NCI-H748 treated with DMSO at 0.1 percent for 48 hours (cell line): Measurements from ENCODE around the gene ITGA5.

Experiments
- DNase-seq: peaks from one replicate; lab custom pipeline; 2025; lab: John Stamatoyannopoulos, UW

Gene ITGA5

DNA sequence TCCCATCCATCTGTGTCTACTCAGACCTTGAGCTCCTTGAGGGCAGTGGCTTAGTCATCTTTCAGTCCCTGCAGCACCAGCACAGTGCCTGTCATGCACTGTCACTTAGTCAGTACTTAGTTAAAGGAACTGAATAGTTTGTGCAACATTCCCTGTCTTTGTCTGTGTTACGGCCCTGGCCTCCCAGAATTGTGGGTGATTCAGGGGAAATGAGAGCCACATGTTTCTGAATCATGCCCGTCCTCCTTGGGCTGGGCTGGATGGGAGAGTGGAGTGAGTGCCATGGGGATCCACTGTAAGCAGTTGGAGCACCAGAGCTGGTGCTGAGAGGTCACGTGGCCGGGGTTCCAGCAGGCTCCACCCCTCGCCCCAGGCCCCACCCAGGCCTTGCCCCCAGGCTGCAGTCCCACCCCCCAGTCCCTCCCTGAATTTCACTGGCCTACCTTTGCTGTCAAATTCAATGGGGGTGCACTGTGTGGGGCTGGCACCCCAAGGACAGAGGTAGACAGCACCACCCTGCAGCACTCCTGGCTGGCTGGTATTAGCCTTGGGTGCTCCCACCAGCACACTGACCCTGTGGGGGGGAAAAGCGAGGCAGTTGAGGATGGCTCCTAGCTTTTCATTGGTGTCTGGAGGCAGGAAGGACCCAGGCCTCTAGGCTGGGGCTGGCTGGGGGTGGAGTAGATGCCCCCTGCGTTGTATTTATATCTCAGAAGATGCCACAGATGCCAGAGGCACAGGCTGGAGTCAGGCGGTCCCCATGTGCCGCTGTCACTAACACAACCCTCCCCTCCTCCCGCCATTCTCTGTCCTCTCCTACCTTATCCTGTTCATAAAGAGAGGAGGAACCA is 7.5 kb downstream of the ITGA5 start:
- no peak for DNase-seq

- DNase-seq, result no peak
These were observed 9.8 kb downstream of the ITGA5 start for GRCh38 chr12:54409267-54409666.

- DNase-seq, result no peak
These were observed 11.7 kb downstream of the ITGA5 start for GRCh38 chr12:54407183-54407905.

DNA sequence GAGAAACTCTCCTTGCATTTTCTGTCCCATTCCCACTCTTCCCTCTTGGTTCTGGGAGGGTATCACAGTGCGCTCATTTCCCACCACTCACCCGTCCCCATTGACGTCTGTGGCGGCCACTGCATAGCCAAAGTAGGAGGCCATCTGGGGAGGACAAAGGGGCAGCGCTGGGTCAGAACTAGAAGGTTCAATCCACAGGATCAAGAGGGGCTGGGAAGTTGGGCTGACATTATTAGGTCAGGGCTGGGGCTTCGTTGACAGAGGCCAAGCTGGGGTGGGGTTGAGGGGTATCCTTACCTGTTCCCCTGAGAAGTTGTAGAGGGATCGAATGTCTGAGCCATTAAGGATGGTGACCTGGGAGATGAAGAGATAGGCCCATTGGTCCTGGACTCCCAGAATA is 13.5 kb downstream of the ITGA5 start:
- DNase-seq, result no peak

GRCh38 chr12:54405106-54405505 is 14.0 kb downstream of the ITGA5 start:
- DNase-seq, result no peak

DNA sequence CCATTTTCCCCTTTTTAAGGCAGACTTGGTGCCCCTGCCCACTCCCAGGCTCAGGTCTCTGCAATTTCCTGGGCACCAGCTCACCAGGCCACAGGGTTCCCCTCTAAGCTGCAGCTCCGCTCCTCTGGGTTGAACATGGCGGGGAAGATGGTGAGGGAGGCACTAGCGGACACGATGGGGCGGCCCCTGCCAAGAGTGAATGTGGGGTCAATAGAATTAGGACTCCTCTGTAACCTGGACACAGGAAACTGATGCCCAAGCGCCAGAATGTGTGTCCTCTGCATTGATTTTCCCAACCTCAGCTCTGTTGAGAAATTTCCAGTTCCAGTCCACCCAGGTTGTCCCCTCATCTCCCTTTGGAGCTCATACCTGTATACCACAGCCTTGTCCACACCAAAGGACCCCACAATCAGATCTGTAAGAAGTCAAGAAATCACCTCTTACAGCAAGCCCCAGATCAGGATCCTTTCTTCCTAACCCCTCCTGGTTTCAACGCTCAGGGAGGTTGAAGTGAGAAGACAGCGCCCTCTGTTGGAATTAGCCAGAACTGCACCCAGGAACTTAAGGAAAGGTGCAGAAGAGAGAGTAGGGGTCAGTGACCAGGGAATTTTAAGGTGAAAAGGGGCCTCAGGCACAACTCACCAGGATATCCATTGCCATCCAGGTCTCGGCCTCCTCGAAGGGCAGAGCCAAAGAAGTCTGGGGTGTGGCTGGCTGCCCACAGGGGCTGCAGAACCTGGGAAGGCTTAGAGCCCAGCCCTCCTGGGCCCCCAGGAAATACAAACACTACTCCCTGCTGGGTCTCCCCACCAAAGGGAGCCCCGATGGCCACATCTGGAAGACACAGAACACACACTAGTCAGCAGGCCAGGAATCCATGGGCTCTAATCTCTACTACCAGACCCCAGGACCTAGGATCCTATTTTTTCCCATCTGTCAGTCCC is 14.7 kb downstream of the ITGA5 start:
- DNase-seq, result peak; percentile 10

DNA sequence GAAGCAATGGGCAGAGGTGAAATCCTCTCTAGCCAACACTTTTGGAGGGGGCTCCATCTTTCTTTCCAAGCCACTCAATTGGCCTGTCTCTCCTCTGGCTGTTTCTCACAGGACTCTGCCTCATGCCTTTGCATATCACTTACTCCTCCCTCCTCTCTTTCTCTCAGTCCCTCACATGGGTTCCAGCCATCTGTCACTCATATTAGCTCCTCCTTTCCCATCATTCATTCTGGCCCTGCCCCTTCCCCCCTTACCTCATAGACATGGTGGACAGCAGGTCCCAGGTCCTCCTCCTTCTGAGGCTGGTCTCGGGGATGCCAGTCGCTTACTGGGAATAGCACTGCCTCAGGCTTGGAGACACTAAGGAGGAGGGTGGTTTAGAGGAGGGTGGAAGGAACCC is 17.9 kb downstream of the ITGA5 start:
- DNase-seq, result no peak

DNA sequence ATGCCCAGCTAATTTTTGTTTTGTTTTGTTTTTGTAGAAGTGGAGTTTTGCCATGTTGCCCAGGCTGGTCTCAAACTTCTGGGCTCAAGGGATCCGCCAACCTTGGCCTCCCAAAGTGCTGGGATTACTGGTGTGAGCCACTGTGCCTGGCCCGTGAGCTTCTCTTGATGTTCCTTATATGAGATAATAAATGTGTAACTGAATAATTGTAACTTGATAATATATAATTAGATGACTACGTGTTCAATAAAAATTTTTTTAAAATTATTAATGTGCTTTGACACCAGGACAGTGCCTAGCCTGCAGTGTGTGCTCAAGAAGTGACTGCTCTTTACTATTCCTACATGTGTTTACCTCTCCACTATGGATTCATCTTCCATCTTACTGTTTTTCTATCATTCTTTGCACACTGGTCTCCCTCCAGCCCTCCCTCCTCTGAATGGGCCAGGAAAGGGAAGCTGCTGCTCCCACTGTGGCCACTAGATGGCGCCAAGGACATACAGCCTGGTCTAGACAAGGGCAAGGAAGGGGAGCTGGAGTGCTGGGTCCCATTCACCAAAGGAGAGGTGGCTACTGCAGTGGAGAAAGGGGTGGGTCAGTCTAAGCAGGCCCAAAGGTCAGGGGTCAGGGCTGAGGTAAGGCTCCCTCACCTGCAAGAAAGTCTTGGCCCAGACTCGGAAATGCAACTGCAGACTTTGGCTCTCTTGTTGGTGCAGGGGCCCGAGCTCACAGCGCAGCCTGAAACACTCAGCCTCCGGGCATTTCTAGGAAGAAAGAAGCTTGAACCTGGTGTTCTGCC is 19.9 kb downstream of the ITGA5 start:
- peak; percentile 57 for DNase-seq

GRCh38 chr12:54398218-54398617 is 20.8 kb downstream of the ITGA5 start:
- DNase-seq, result no peak

GRCh38 chr12:54397157-54397556 is 21.9 kb downstream of the ITGA5 start:
- DNase-seq, result no peak

DNA sequence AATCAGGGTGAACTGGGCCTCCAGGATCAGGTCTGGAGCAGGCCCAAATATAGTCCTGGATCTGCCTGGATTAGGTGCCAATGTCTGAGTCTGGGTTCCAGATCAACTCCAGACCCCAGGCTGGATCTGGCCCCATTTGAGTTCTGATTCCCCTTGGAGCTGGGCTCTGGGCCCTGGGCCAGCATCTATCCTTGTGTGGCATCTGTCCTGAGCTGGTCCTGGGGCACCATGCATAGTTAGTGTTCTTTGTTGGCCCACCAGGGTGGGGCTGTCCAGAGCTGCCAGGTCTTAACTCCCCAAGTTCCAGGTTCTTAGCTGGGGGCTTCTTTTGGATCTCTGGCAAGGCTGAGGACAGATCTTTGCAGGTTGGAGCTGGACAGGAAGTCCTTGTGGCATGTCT is 23.5 kb downstream of the ITGA5 start:
- DNase-seq, result no peak

- DNase-seq, result no peak
These were observed 24.1 kb downstream of the ITGA5 start for GRCh38 chr12:54394986-54395385.

GRCh38 chr12:54394281-54394719 is 24.8 kb downstream of the ITGA5 start:
- DNase-seq, result peak; percentile 36

GRCh38 chr12:54393743-54394142 is 25.3 kb downstream of the ITGA5 start:
- DNase-seq, result no peak

DNA sequence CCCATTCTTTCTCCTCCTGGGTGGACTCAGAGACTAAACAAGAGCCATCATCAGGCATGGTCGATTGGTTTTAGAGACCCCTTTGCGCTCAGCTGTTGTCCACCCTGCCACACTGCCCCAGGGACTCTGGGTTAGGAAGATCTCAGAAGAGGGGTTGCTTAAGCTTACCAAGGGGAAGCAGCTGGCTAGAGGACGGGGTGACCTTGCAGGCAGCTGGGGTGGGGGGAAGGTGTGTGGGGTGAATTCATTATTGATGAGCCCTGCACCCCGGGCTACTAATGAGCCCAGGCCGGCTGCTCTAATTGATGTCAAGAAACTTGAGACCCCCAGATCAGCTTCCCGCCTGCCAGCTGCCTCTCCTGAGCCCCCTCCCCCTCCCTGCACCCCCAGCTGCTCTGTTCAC is 25.9 kb downstream of the ITGA5 start:
- DNase-seq, result no peak

- DNase-seq, result no peak
These were observed 26.4 kb downstream of the ITGA5 start for GRCh38 chr12:54392485-54393206.

DNA sequence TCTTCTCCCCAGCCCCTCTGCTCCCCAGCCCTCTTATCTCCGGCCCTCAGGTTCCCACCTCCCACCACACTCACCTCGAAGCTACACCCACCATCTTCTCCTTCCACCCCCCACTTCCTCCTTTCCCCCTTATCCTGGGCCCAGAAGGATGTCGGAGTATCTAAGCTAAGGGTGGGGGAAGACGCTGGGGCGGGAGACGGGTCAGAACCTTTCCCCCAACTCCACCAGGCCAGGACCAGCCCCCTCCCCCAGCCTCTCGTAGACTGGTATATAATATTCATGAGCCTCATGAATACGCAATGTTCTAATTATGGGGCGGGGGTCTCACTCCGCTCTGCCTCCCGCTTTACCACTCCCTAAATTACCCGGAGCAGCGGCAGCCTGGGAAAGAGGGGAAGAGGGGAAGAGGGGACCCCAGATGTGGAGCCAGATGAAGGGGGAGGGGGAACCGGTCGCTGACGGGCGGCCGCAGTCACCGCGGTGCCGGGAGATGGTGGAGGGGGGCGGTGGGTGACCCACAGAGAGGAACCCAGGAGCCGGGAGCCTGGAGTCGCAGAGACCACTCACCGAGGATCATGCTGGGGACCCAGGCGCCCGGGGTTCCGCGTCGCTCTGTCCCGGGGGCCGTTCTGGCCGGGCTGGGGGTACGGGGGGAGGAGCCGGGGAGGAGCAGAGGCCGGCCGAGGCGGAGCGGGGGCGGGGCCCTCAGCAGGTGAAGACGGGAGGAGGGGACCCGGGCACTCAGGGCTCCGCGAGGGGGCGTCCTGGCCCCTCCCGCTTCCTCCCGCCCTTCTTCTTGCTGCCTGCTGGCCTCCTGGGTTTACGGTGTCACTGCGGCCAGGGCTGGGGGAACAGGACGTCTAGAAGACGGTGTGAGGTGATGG is 28.2 kb downstream of the ITGA5 start:
- DNase-seq, result peak; percentile 24

DNA sequence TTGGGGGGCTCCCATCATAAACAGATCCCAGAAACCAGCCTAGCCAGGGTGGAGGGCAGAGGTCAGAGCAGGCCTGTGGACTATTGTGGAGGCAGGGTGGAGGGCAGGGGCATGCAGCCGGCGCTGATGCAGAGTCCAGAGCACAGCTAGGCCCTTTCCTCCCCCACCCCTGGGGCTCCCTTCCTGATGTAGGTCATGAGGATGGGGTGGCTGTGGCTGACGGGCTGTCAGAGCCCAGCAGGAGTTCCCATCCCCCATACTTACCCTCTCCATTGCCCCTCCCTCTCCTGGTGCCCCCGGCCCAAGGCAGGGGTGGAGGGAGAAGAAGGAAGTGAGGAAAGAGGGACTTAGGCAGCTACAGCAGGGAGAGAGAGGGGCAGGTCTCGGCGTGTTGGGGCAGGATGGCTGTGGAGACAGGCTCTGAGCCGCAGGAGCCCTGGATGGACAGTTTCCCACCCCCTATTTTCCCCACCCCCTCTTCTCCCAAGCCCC is 28.8 kb downstream of the ITGA5 start:
- no peak for DNase-seq

DNA sequence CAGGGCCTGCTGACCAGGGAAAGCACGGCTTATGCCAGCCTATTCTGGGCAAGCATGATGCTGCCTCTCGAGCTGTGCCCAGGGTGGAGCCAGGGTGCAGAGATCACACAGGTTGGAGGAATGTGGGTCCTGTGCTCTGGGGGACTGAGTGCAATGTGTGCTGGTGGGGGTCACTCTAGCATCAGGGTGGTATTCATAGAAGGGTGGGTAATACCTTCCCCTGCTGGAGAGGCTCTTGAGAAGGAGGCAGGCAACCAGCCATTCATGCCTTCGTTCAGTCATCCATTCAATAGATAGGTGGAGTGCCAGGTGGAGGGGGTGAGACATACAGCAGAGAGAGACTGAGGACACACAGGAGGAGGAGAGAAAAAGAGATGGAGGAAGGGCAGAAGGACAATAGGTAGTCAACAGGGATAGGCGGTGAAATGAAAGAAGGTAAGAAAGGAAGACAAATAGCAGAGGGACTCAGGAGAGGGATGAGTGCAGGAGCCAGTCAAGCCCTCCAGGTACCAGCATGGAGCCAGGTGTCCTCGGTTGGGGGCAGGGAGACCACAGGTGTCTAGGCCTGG is 29.4 kb downstream of the ITGA5 start:
- DNase-seq, result no peak
